C4-2B (cell line): ENCODE data around the gene EVA1A.

Experiments
- H3K27ac ChIP-seq: fragments of 450-650 bp; 2 replicates; pipeline ENCODE4 v1.5.1; 2017
- ZFX ChIP-seq: fragments of 450-650 bp; IDR thresholded peaks from 2 replicates; pipeline ENCODE4 v1.6.1; 2017
- TF ChIP-seq, protein P1 (sequence below): fragments of 450-650 bp; conservative IDR thresholded peaks from 2 replicates; pipeline ENCODE4 v1.5.1; 2017; ENCODE audit warnings: mild to moderate bottlenecking

The EVA1A gene

DNA sequence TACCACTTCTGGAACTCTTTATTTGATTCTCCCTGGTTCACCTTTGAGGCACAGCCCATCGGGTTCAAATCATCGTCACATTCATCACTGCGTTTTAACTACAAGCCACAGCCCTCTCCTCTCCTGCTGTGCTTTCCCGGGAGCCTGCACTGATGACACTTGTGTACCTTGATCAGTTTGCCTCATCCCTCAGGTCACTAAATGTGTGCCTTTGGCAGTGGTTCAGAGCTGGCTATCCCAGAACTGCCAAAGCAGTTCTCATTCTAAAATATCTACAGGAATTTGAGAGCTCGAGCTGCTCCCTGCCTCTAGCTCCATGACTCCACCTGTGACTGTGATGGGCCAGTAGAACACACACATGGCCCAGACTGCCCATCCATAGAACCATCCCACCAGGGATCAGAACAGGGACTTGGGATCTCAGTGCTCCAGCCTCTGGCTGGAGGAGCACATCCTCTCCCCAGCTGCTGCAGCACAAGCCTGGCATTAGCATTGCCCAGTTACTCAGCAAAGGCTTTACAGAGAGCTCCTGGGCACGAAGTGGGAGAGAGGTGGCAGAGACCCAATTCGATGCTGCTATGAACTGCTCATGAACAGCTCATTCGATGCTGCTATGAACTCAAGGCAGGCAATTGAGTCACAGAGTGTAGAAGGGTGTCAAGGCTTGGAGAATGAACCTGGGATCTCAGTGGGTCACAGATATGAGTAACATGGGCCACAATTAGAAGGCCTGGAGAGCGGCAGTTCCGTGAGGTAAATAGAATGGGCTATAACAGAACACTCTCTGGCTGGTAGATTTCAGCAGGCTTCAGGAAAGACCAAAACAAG, 41.9 kb downstream of the EVA1A start:
- TF ChIP-seq, protein P1, sequence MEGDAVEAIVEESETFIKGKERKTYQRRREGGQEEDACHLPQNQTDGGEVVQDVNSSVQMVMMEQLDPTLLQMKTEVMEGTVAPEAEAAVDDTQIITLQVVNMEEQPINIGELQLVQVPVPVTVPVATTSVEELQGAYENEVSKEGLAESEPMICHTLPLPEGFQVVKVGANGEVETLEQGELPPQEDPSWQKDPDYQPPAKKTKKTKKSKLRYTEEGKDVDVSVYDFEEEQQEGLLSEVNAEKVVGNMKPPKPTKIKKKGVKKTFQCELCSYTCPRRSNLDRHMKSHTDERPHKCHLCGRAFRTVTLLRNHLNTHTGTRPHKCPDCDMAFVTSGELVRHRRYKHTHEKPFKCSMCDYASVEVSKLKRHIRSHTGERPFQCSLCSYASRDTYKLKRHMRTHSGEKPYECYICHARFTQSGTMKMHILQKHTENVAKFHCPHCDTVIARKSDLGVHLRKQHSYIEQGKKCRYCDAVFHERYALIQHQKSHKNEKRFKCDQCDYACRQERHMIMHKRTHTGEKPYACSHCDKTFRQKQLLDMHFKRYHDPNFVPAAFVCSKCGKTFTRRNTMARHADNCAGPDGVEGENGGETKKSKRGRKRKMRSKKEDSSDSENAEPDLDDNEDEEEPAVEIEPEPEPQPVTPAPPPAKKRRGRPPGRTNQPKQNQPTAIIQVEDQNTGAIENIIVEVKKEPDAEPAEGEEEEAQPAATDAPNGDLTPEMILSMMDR: no peak
- TF ChIP-seq ZFX: no peak
- H3K27ac ChIP-seq: no peak overlapping the region

DNA sequence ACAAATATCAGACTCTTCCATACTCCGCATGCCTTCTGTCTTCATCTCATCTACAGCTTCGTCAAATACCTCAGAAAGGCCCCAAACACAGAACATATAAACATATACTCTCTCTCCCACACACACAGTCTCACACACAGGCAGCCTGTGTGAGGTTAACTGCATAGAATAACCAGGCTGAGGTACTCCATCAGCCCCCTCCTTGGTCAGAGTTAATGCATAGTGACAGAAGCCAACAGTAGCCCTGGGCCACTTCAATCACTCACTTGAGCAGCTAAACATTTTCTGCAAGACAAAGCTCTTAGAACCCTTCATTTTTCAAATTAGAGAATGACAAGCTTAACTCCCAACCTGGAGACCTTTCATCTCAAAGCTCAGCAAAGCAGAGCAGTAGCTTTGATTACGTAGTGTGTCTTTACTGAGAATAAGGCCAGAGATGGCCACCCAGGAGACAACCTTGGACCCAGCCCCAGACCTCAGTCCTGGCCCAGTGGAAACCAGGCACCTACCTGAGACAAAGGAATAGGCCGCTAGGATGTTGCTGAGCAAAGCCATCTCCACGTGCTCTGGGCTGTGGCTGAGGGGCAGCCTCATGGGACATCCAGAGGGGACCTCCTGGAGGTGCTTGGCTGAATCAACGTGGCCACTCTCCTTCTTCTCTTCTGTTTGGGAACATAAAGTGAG, 43.0 kb downstream of the EVA1A start:
- TF ChIP-seq ZFX: no peak
- TF ChIP-seq, protein P1: no peak
- H3K27ac ChIP-seq: no peak overlapping the region

DNA sequence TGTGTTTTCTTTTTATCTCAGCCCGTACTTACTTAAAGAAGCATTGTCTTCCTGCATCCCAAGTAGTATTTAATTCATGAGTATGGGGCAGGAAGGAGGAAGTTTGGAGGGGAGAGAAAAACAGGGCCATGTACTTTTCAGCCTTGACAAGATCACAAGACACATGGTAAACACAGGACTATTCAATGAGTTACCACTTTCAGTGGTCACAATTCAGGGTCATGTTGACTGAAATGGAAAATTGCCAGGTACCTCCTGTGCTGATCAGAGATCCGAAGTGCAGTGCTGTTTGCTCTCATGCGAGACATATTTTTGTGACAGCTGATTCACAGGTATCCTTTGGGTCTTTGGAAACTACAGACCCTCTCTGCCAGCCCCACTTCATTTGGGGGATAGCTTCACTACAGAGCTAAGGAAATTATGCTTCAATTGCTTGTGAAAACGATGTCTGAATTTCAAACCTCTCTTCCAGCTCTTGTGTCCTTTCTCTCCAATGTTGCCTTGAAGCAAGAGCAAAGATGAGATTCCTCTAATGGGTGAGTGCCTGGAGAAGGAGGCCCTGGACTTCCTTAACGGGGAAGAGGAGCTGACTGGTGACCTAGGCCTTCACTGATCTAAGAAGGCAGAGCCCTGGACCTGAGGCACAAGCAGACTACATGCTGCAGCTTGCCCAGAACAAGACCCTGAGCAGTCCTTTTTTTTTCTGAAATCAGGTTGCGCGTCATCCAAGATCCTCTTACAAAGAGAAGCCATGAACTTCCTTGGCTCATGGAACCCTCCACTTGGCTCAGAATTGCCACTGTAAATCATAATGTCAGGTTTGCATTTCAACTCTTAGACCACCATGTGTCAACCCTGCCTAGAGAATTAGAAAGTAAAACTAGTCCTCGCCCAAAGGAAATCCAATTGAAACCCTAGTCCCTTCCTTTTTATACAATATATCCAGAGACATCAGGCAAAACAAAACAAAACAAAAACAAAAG, 44.1 kb downstream of the EVA1A start:
- TF ChIP-seq, protein P1: no peak
- no peak for TF ChIP-seq ZFX
- H3K27ac ChIP-seq: no peak overlapping the region

DNA sequence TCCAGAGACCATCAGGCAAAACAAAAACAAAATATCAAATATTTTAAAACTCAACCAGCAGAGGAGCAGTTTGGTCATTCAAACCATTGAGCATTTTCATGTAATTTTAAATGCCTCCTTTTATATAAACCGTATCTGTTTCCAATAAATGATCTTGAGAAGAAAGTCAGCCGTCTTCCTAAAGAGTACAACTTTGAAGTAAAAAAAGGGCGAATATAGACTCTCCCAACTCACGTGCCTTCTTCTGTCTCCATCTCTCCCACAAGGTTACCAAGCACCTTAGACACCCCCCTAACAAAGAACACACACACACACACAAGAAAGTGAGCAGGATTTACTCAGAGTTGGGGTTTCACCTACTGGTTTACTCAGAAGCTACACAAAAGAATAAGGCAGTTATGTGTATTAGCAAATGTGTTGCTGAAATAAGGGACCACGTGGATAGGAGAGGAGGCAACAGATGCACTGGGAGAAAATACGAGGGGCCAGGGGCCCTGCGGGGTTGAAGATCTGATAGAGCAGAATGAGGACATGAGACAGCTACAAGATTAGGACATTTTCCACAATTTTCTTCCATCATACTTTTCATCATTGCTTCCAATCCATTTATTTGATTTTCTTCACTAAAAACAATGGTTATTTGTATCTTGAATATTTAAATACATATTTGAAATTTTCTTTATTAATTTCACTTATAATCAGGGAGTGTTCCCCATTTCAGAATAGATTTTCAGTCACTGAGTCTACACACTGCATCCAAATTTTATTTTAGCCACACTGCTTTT, 45.0 kb downstream of the EVA1A start:
- no peak overlapping the region for H3K27ac ChIP-seq
- TF ChIP-seq ZFX: no peak
- TF ChIP-seq, protein P1: no peak

DNA sequence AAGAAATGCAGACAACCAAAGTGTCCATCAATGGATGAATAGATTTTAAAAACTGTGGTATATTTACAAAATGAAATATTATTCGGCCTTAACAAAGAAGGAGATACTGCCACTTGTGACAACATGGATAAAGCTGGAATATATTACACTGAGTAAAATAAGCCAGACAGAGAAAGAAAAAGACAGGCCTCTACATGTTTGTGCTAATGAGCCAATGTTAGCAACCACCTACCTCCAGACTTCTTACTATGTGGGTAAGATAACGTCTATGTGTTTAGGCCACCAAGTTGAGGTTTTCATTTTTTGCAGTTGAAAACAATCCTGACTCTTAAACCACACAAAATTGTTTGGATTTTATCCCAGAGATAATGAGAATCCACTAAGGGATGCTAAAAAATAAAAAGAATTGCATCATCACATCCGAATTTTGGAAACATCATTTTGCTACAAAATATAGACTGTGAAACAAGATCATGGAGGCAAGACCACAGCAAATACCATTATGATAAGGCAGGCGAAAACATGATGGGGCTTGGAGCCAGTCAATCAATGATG, 47.0 kb downstream of the EVA1A start:
- no peak for TF ChIP-seq ZFX
- TF ChIP-seq, protein P1: no peak
- H3K27ac ChIP-seq: no peak overlapping the region

DNA sequence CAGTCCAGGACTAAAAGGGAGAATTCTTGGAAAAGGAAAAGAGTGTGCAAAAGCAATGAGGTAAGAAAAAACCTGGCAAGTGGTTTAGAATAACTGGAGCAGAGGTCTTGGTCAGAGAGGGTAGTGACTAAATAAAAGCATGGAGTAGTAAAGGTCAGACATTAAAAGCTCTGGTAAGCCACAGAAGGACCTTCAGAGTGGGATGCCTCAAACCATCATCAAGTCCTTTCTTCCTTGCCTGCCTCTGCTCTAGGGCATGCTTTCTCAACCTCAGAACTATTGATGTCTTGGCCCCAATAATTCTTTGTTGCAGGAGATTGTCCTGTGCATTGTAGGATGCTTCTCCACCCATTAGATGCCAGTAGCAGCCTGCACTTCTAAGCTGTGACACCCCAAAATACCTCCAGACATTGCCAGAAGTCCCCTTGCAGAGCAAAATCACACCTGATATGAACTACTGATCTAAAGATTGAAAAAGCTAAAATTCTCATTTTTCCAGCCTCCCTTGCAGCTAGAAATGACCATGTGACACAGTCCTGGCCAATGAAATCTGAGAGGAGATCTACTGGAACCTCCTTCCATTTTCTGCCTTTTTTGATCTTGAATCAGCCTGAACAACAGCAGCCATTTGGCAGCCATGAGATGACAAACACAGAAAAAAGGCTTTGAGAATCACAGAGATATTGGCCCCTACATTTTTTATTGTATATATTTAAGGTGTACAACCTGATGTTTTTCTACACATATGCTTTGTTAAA, 48.1 kb downstream of the EVA1A start:
- TF ChIP-seq ZFX: no peak
- TF ChIP-seq, protein P1: no peak
- H3K27ac ChIP-seq: no peak overlapping the region
